Measurements from ENCODE around the gene SMAD9.
A peak's percentile ranks its signal among the peaks of the same experiment; 100 is the strongest.

SMAD9 gene

DNA sequence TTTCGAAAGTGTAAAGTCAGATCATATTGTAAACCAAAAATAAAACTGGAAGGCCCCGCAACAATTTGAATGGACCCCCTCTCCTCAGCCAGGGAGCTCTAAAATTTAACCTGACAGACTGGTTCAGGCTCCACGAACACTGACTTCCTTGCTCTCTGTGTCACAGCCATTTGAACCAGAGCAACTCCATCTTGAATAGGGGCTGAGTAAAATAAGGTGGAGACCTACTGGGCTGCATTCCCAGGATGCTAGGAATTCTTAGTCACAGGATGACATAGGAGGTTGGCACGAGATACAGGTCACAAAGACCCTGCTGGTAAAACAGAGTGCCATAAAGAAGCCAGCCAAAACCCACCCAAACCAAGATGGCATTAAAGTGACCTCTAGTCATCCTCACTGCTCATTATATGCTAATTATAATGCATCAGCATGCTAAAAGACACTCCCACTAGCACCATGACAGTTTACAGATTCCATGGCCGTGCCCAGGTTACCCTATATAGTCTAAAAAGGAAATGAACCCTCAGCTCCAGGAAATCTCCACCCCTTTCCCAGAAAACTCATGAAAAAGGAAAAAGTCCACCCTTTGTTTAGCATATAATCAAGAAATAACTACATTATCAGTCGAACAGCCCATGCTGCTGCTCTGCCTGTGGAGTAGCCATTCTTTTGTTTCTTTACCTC lies 57.9 kb downstream of the SMAD9 start:
- DNase-seq, result no peak

DNA sequence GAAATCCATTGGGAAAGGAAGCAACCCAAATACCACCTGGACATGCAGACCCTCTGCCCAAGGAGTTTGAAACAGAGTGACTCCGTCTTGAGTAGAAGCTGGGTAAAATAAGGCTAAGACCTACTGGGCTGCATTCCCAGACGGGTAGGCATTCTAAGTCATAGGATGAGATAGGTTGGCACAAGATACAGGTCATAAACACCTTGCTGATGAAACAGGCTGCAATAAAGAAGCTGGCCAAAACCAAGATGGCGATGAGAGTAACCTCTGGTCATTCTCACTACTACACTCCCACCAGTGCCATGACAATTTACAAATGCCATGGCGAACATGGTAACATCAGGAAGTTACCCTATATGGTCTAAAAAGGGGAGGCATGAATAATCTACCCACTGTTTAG lies 60.8 kb downstream of the SMAD9 start:
- DNase-seq, result no peak

DNA sequence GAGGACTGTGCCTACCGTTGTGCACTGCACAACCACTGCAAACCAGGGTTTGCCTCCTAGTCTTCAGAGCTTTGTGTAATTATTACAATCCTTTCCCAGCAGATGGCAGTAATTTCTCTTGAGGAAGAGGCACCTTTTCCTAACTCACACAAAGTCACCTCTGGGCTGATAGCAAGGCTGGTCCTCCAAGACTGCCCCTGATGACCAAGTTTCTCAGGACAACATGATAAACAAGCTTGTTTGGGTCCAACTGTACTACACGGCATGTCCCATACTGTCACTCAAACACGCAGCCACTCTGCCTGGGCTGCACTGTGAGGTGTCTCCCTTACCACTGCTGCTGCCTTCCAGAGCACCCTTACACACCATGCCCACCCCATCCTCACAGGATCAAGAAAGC lies 61.7 kb downstream of the SMAD9 start:
- no peak for DNase-seq

DNA sequence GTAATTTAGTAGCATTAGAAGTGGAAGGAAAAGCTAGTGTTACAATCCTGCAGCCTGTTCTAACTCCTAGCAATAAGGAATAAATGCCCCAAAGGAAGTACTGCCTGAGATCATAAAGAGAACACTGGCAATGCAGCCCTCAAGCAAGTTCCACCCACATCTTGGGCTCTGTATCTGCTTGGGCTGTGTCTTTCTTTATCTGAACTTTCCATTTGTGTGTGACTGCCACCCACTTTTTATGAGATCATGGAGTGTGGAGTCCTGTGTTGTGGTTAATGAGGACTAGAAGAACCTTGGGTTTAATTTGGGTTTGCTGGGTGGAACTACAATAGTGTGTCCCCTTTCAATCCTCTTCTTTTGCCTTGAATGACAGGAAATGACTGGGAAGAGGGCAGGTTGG lies 62.8 kb downstream of the SMAD9 start:
- no peak for DNase-seq

DNA sequence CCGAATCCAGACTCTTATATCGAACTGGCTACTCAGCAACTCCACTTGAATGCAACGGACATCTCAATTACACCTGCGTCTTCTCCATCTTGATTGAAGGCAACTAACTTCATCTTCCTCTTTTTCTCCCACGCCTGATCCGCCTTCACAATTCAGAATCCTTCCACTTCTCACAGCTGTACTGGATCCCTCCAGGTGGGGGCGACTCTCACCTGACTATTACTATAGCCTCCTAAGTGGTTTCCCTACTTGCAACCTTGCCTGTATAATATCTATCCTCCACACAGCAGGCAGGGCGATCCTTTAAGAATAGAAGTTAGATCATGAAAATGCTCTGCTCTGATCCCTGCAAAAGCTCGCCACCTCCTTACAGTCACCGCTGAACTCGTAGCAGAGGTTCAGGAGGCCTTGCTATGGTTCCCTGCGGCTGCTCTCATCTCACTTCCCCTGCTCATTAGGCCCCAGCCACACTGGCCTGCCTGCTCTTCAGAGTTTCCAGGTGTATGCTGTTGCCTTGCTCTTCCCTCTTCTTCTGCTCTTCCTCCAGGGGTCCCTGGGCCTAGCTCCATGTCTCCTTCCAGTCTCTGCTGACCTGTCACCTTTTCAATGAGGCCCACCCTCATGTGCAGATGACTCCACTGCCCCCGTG lies 69.1 kb downstream of the SMAD9 start:
- no peak for DNase-seq

DNA sequence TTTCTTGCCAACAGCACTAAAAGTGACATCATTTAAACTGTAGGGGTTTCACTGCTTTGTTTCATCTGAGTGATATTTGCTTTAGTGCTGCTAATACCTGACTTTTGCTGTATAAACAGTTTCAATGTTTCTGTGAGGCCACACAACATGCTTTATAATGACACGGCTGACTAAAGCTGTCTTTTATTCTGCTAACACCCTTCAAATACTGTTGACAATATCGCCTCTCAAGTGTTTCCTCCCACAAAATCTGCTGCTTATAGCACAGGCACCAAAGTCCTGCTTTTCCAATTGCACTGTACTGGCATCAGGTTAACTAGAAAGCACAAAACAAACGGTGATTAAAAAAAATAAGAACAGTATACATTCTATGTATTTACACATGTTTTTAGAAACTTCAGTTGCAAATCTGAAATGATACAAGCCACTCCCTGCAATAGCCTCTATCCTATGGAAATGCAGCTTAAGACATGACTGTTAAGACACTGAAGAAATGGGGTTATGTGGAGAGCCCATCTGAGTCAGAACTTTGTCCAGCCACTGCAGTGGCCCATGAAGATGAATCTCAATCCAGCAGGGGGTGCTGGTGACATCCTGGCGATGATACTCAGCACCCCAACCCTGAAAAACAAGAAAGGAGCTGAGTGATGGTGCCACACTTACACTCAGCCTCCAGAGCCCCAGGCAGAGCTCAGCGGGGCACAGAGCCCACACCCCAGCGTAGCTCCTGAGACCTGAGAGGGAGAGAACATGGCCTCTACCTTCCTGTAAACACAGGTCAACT lies 71.6 kb downstream of the SMAD9 start:
- DNase-seq, result no peak

DNA sequence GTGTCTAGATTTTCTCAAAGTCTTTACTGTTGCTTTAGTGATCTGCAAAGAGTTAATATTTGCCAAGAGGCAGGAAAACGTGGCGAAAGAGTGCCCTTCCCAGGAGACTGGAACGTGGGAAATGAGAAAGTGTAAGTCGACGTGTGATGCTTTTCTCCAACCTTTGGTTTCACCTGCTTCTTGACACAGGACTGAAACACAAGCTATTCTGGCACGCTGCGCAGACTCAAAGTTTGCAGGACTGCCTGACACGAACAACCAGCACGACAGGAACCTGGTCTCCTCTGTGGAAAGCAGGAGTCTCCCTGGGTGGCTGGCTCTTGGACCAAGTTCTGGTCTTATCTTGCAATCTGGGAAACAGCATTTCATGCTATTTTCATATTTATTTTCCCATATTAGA lies 72.4 kb downstream of the SMAD9 start:
- DNase-seq, result no peak

DNA sequence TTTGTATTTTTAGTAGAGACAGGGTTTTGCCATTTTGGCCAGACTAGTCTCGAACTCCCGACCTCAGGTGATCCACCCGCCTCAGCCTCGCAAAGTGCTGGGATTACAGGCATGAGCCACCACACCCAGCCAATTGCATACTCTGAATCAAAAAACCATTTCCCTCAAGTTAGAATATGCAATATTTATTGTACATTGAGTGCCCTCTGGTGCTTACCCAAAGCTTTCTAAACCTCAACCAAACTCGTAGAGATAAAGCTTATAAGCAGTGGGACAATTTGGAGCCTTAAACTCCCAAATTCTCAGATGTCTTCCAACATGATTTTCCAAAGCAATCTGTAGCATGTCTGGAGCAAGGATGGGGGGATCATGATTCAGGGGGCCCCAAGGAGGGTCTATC lies 78.6 kb downstream of the SMAD9 start:
- DNase-seq, result no peak

GRCh38 chr13:36840718-36841250 lies 79.3 kb downstream of the SMAD9 start:
- no peak for DNase-seq

DNA sequence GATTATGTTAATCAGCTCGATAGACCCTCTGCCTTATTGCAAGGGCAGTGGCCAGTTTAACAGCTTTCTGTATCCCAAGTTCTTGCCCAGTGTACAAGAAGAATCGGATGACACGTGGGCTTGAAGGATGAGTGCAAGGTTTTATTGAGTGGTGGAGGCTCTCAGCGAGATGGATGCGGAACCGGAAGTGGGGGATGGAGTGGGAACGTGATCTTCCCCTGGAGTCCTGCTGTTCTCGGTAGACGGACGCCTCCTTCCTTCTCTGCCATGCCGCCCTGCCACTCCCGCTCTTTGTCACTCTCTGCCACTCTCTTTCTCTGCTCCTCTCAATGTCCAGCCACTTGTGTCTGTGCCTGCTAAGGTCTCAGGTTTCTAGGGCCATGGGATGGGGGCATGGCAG lies 80.1 kb downstream of the SMAD9 start:
- DNase-seq, result no peak

DNA sequence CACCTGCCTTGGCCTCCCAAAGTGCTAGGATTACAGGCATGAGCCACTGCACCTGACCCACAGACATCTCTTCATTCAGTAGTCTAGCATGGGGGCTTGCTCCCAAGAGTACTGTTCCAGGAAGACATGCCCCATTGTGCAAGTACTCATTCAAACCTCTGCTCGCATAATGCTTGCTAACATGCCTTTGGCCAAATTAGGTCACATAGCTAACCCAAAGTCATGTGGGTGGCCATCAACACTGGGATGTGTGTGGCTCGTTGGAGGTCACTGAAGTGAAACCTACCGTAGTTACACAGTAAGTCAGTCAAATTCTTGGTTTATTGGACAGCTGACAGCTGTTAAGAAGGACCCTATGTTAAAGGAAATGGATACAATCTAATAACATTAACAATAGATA lies 80.8 kb downstream of the SMAD9 start:
- no peak for DNase-seq

- DNase-seq, result no peak
Measured at GRCh38 chr13:36837354-36838092, 82.5 kb downstream of the SMAD9 start.

DNA sequence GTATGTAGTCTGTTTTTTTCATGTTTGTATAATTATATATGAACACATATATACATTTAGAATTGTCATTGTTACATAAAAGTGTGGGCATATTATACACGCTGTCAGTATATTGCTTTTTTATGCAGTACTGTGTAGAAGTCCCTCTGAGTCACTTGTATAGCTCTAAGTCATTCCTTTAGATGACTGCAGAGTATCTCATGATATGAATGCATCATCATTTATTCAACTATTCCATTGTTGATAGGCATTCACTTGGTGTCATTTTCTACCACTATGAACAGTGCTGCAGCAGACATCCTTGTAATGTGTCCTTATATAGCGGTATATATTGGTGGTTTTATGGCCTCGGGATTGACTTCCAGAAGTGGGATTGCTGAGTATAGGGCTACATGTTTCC lies 85.7 kb downstream of the SMAD9 start:
- DNase-seq, result no peak

GRCh38 chr13:36831291-36831690 lies 88.7 kb downstream of the SMAD9 start:
- DNase-seq, result no peak

- no peak for DNase-seq
Measured at GRCh38 chr13:36829753-36830152, 90.3 kb downstream of the SMAD9 start.

DNA sequence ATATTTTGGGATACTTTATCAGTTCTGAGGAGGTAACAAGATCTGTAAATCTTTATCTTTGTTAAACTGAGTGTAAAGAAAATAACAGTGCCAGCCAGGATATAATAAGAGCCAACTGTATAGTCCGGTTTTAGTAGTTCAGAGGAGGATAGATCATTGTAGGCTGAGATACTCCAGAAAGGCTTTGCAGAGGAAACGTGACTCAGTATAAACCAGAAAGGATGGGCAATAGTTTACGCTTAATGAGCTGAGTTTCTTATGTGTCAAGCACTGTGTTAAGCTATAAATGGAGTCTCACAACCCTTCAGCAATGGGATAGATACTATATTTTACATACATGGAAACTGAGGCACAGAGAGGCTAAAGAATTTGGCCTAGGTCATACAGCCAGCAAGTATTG lies 97.3 kb downstream of the SMAD9 start:
- no peak for DNase-seq

- no peak for DNase-seq
Measured at GRCh38 chr13:36820222-36820621, 99.8 kb downstream of the SMAD9 start.

- peak; percentile 9 for DNase-seq
Measured at GRCh38 chr13:36819739-36820090, 100.3 kb downstream of the SMAD9 start.

- DNase-seq, result peak; percentile 87
Measured at GRCh38 chr13:36818804-36819738, 101.0 kb downstream of the SMAD9 start, which contains the start of gene RFXAP. Gene RFXAP, plus strand, starts transcription at chr13:36819222. Its CDS starts 136 bp downstream, at chr13:36819358.

DNA sequence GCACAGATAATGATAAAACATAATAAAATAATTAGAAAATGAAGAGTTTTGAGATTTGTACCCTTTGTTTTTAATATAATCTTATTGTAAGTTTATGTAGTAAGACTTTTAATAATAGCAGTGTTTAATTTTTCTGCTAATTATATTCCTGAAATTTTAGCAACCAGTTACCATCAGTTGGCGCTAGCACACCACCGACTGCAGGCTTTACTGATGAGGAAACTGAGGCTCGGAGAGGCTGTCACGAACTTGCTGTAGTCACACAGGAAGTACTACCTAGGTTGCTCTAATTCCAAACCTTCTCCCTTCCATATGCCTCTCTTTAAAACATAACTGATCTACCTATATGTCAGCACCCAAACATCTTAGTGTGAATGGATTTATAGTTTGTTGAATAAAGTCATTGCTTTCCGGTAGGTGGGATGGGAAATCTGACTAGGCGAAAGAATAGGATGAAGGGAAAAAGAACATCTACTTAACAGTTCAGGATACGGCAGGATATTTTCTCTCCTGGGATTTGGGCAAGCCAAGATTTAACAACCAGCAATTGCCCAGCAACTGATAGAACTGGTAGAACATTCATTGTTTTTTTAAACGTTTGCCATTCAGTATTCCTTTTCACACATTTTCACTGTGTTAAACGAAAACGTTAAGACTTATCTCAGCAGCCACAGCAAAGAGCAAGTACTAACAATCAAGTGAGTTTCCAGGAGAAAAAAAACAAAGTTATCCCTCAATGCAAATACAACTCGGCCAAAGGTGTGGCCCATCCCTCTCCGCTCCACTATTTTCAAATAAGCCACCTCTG lies 101.8 kb downstream of the SMAD9 start:
- no peak for DNase-seq

DNA sequence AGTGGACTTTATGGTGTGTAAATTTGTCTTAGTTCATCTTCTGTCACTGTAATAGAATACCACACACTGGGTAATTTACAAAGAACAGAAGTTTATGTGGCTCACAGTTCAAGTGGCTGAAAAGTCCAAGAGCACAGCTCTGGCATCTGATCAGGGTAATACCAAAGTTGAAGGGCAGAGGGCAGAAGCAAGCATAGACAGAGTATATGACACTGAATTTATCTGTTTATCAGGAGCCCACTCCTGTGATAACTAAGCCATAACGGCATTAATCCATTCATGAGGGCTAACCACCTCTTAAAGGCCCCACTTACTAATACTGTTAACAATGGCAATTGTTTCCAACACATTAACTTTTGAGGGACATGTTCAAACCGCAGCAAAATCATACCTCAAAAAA lies 105.0 kb downstream of the SMAD9 start:
- no peak for DNase-seq

Measured in T-helper 9 cell (primary cell).